HFFc6 (cell line): ENCODE results near the gene COX7A2L. TPM values are rescaled to one million over a fixed set of nuclear protein-coding genes. Genes with fewer than 3 reads are reported as not detected.

ENCODE experiments used
- DNase-seq: peaks from one replicate; pipeline ENCODE4 v3.0.0-alpha.2; 2018
- H3K27ac Mint-ChIP-seq: 2 replicates; pipeline ENCODE4 v1.8.0; 2020; ENCODE audit warnings: mild to moderate bottlenecking, mixed read lengths
- H3K27me3 Mint-ChIP-seq: 2 replicates; pipeline ENCODE4 v1.8.0; 2021; ENCODE audit warnings: mild to moderate bottlenecking, moderate library complexity, mixed read lengths; ENCODE audit not compliant: insufficient read depth
- H3K36me3 Mint-ChIP-seq: 2 replicates; pipeline ENCODE4 v1.8.0; 2021; ENCODE audit warnings: low read depth, mixed read lengths
- H3K4me1 Mint-ChIP-seq: 2 replicates; pipeline ENCODE4 v1.8.0; 2020; ENCODE audit warnings: low read depth, mixed read lengths
- H3K4me3 Mint-ChIP-seq: 2 replicates; pipeline ENCODE4 v1.8.0; 2020; ENCODE audit warnings: mild to moderate bottlenecking, moderate library complexity, mixed read lengths
- H3K9me3 Mint-ChIP-seq: 2 replicates; pipeline ENCODE4 v1.8.0; 2020; ENCODE audit warnings: mild to moderate bottlenecking, mixed read lengths
- total RNA-seq, 6 experiments: library from RNA; stranded (reverse); fragmentation: NEBNext Ultra II Directional; extraction: Animal tissue kit (Norgen Biotek cat#: 25700); gene quantifications; 2 replicates in 1 of 6; 3 replicates in 5 of 6; pipeline ENCODE4 v1.2.3, GENCODE V29; 2021
- TF ChIP-seq, protein P1 (sequence below): fragments of 200-600 bp; sonication (generic); IDR thresholded peaks from 2 replicates; pipeline ENCODE4 v1.5.0; 2021; ENCODE audit warnings: antibody characterized with exemption, mild to moderate bottlenecking

Gene COX7A2L
- total RNA-seq, 6 experiments from 2014 or later = 118 to 130 (median 125) TPM

DNA sequence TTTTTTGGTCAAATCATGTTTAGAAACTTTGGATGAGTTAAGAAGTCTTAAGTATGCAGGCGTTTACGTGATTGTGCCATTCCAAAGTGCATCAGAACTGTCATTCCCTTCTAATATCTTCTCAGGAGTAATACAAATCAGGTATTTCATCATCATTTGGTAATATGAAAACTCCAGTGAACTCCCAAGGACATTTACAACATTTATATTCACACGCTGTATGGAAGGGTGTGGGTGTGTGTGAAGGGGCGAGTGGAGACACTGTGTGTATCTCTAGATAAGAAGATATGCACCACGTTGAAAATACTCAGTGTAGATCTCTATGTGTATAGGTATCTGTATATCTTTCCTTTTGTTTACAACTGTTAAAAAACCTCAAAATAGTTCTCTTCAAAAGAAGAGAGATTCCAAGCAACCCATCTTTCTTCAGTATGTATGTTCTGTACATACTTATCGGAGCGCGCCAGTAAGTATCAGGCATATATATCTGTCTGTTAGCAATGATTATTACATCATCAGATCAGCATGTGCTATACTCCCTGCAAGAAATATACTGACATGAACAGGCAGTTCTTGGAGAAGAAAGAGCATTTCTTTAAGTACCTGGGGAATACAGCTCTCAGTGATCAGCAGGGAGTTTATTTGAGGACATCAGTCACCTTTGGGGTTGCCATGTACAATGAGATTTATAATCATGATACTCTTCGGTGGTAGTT, 29.3 kb downstream of the COX7A2L start:
- TF ChIP-seq, protein P1, sequence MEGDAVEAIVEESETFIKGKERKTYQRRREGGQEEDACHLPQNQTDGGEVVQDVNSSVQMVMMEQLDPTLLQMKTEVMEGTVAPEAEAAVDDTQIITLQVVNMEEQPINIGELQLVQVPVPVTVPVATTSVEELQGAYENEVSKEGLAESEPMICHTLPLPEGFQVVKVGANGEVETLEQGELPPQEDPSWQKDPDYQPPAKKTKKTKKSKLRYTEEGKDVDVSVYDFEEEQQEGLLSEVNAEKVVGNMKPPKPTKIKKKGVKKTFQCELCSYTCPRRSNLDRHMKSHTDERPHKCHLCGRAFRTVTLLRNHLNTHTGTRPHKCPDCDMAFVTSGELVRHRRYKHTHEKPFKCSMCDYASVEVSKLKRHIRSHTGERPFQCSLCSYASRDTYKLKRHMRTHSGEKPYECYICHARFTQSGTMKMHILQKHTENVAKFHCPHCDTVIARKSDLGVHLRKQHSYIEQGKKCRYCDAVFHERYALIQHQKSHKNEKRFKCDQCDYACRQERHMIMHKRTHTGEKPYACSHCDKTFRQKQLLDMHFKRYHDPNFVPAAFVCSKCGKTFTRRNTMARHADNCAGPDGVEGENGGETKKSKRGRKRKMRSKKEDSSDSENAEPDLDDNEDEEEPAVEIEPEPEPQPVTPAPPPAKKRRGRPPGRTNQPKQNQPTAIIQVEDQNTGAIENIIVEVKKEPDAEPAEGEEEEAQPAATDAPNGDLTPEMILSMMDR = no peak
- H3K27me3 Mint-ChIP-seq = no peaks in the 10 kb centered on the region
- H3K36me3 Mint-ChIP-seq = peaks cover 39% of the 10 kb centered on the region
- no peak overlapping the region for H3K4me3 Mint-ChIP-seq
- DNase-seq = no peak
- H3K27ac Mint-ChIP-seq = no peak overlapping the region
- H3K9me3 Mint-ChIP-seq = no peaks in the 10 kb centered on the region
- 0 out of 2 replicates have a peak, but pooled peaks cover 2% of the 10 kb centered on the region for H3K4me1 Mint-ChIP-seq

DNA sequence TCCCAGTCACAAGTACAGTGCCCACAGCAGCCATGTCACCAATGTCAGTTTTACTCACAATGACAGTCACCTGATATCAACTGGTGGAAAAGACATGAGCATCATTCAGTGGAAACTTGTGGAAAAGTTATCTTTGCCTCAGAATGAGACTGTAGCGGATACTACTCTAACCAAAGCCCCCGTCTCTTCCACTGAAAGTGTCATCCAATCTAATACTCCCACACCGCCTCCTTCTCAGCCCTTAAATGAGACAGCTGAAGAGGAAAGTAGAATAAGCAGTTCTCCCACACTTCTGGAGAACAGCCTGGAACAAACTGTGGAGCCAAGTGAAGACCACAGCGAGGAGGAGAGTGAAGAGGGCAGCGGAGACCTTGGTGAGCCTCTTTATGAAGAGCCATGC, 31.3 kb downstream of the COX7A2L start:
- Mint-ChIP-seq H3K4me3 (no peak overlapping the region), H3K27me3 (no peaks in the 10 kb centered on the region), H3K4me1 (no peaks in the 10 kb centered on the region), H3K36me3 (peaks cover 25% of the 10 kb centered on the region; the same call in 1 of the 2 replicates), H3K27ac (no peak overlapping the region), H3K9me3 (no peaks in the 10 kb centered on the region)
- TF ChIP-seq, protein P1 = no peak
- DNase-seq = no peak

DNA sequence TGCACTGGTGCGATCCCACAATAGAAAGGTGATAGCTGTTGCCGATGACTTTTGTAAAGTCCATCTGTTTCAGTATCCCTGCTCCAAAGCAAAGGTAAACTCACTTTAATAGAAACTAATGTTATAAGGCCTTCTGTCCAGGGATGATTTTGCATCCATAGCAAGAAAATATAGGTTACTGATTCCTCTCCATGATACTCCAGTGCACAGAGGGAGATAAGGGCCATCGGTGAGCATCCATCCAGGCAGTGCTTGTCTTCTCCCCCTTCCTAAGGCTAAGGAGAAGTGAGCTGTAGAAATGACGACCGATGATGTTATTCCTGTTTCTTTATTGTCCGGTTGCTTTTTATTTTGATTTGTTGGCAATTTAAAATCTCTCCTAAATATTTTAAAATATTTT, 32.1 kb downstream of the COX7A2L start:
- H3K27ac Mint-ChIP-seq = no peak overlapping the region
- TF ChIP-seq, protein P1 = no peak
- no peaks in the 10 kb centered on the region for H3K9me3 Mint-ChIP-seq
- H3K4me1 Mint-ChIP-seq = no peaks in the 10 kb centered on the region
- H3K4me3 Mint-ChIP-seq = no peak overlapping the region
- no peaks in the 10 kb centered on the region for H3K27me3 Mint-ChIP-seq
- peaks cover 25% of the 10 kb centered on the region; the same call in 1 of the 2 replicates for H3K36me3 Mint-ChIP-seq
- DNase-seq = no peak

DNA sequence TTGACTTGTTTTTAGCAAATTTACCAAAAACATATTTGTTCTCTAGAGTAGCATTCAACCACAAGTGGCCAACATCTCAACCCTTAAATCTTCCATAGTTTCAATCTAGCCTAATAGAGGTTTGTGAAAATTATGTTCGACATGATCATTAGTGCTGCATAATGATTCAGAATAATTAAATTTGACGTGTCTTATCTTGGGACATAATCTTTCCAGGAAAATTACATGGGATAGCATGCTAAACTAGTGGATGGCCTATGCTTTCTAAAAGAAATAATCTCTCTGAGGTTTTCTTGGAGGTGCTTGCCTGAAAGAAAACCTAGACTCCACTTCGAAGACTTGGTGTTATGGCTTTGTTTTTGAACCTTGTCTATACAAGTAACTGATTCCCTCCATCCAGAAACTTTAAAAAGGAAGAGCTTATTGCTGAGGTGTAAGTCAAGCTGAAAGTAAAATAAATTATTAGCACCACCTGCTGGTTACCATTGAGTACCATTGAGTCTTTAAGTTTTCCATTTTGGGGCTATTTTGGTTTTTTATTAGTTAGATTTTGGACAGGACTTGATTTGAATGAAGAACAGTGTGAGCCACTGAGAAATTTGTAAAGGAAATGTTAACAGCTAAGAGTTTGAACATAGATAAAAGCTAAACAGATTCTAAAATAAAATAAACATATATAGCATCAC, 32.7 kb downstream of the COX7A2L start:
- peak; percentile 24 for DNase-seq
- no peaks in the 10 kb centered on the region for H3K9me3 Mint-ChIP-seq
- H3K4me1 Mint-ChIP-seq = no peaks in the 10 kb centered on the region
- no peak overlapping the region for H3K27ac Mint-ChIP-seq
- H3K27me3 Mint-ChIP-seq = no peaks in the 10 kb centered on the region
- peaks cover 19% of the 10 kb centered on the region; the same call in 1 of the 2 replicates for H3K36me3 Mint-ChIP-seq
- TF ChIP-seq, protein P1 = peak; percentile 85
- H3K4me3 Mint-ChIP-seq = no peak overlapping the region

DNA sequence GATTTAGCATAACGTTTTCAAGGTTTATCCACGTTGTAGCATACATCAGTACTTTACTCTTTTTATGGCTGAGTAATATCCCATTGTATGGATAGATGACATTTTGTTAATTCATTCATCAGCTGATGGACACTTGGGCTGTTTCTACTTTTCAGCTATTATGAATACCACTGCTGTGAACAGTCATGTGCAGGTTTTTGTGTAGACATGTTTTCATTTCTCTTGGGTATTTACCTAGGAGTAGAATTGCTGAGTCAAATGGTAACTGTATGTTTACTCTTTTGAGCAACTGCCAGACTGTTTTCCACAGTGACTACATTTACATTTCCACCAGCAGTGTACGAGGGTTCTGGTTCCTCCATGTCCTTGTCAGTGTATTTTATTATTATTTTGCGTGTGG, 33.9 kb downstream of the COX7A2L start:
- Mint-ChIP-seq H3K27ac (no peak overlapping the region), H3K4me1 (no peaks in the 10 kb centered on the region), H3K9me3 (no peaks in the 10 kb centered on the region), H3K27me3 (no peaks in the 10 kb centered on the region), H3K4me3 (no peak overlapping the region), H3K36me3 (peaks cover 13% of the 10 kb centered on the region; the same call in 1 of the 2 replicates)
- TF ChIP-seq, protein P1 = no peak
- DNase-seq = no peak
